T-cell (primary cell): ENCODE data around the gene NKAIN2. TPM values are rescaled to one million over a fixed set of nuclear protein-coding genes. Genes with fewer than 3 reads are reported as not detected.

Experiments
- ATAC-seq, 4 experiments: fragments of 200-7000 bp in 3 of 4; fragments of 150-1000 bp in 1 of 4; cut with Tn5 transposase; replicated peaks in 1 of 4; 1 replicate in 3 of 4; 2 replicates in 1 of 4; pipeline ENCODE4 v1.10.0; 2021; ENCODE audit warnings: moderate library complexity in 3 of 4, mild to moderate bottlenecking in 2 of 4, moderate number of reproducible peaks in 1 of 4
- CTCF ChIA-PET, 2 donors: fragments of 300-600 bp; sonication (Branson Sonifier 250); formaldehyde crosslinking; loops; one replicate each; lab custom pipeline; 2022; ENCODE audit warnings: antibody characterized with exemption in 2 of 2; lab: Charles Lee
- POLR2A ChIA-PET, 2 donors: fragments of 300-600 bp; sonication (Branson Sonifier 250); formaldehyde crosslinking; loops; one replicate each; lab custom pipeline; 2022; ENCODE audit warnings: antibody characterized with exemption in 2 of 2; lab: Charles Lee
- DNase-seq, 35 experiments: peaks; one replicate each; pipeline versions ENCODE4 v3.0.0 to v3.0.0-alpha.2; 2013 to 2023
- H3K27ac ChIP-seq: one replicate; pipeline ENCODE4 v1.5.1; 2013; ENCODE audit warnings: low read length
- H3K27me3 ChIP-seq, 2 experiments: replicated peaks in 1 of 2; 1 replicate in 1 of 2; 2 replicates in 1 of 2; pipeline versions ENCODE4 v1.6.1 to v1.7.0; 2013; ENCODE audit warnings: low read length in 1 of 2, mixed read lengths in 1 of 2; ENCODE audit not compliant: control insufficient read depth in 2 of 2, insufficient read depth in 2 of 2; ENCODE audit errors: extremely low read depth in 1 of 2
- H3K36me3 ChIP-seq, 2 donors: 1 replicate in 1 of 2; 2 replicates in 1 of 2; pipeline versions ENCODE4 v1.6.1 to v1.7.0; 2013; ENCODE audit warnings: low read length in 1 of 2; ENCODE audit not compliant: control insufficient read depth in 2 of 2, insufficient read depth in 1 of 2; ENCODE audit errors: extremely low read depth in 1 of 2
- H3K4me1 ChIP-seq, 2 experiments: 1 replicate in 1 of 2; 2 replicates in 1 of 2; pipeline versions ENCODE4 v1.6.1 to v1.7.0; 2013; ENCODE audit warnings: low read length in 2 of 2, mixed read lengths in 1 of 2; ENCODE audit not compliant: insufficient read depth in 2 of 2, control insufficient read depth in 1 of 2; ENCODE audit errors: extremely low read depth in 1 of 2
- H3K4me3 ChIP-seq, 2 donors: 1 replicate in 1 of 2; 2 replicates in 1 of 2; pipeline versions ENCODE4 v1.5.1 to v1.7.0; 2013; ENCODE audit warnings: mild to moderate bottlenecking in 2 of 2, low read length in 1 of 2, moderate library complexity in 1 of 2; ENCODE audit not compliant: control insufficient read depth in 1 of 2; ENCODE audit errors: extremely low read depth in 1 of 2
- H3K9me3 ChIP-seq: 2 replicates; pipeline ENCODE4 v1.7.0; 2013
- H3K27ac Mint-ChIP-seq, 2 donors: one replicate each; pipeline ENCODE4 v1.8.0; 2020 to 2021; ENCODE audit warnings: mild to moderate bottlenecking in 2 of 2, mixed read lengths in 2 of 2
- H3K27me3 Mint-ChIP-seq, 2 donors: one replicate each; pipeline ENCODE4 v1.8.0; 2021 to 2022; ENCODE audit warnings: mixed read lengths in 2 of 2
- H3K36me3 Mint-ChIP-seq: one replicate; pipeline ENCODE4 v1.8.0; 2021; ENCODE audit warnings: mixed read lengths
- H3K4me1 Mint-ChIP-seq, 3 donors: one replicate each; pipeline ENCODE4 v1.8.0; 2020 to 2022; ENCODE audit warnings: mixed read lengths in 3 of 3, mild to moderate bottlenecking in 1 of 3
- H3K4me3 Mint-ChIP-seq, 3 donors: one replicate each; pipeline ENCODE4 v1.8.0; 2020 to 2022; ENCODE audit warnings: mild to moderate bottlenecking in 3 of 3, mixed read lengths in 3 of 3, moderate library complexity in 3 of 3
- H3K9me3 Mint-ChIP-seq, 3 donors: one replicate each; pipeline ENCODE4 v1.8.0; 2020 to 2022; ENCODE audit warnings: mixed read lengths in 3 of 3
- WGBS: methylation state at CpG from one replicate; pipeline ENCODE4 v1.1.5; 2013; ENCODE audit warnings: missing lambda C conversion rate; ENCODE audit not compliant: insufficient coverage; 5-methylcytosine and 5-hydroxymethylcytosine counted together
- total RNA-seq, 35 experiments: library from RNA in 6 of 35; stranded (reverse) in 6 of 35; fragments of 120-200 nt in 1 of 35; gene quantifications; one replicate each; pipeline versions ENCODE4 v1.2.1 to v1.2.4 and lab custom pipeline; 2013 to 2026

NKAIN2 gene
- total RNA-seq, 5 donors from 2014 or later (not counting 1 experiment from before 2014, with no cell fraction given), result 0.13 TPM; not detected in 4

DNA sequence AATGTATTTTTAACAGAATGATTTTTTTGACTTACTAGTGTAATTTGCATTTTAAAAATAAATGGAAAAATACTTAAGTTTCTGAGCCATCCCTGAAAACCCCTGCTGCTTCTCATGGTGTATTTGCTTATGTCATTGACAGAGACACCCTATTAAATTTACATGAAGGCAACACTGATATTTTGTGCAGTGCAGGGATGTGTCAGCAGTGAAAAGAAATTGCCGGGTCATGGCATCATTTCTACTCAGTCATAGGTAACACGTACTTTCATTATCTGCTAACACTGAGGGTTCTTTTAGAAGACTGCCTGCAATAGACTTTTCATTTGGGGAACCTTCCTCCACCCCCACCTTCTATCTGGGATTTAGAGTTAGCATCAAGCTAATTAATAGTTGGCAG lies 1021.9 kb downstream of the NKAIN2 start:
- no peaks in the 10 kb centered on the region for H3K36me3 Mint-ChIP-seq
- DNase-seq (no peak), ATAC-seq (no peak)
- WGBS, result no CpG with 5 or more reads among the region's 2 CpGs
- ChIA-PET POLR2A (no interaction called here), CTCF (no interaction called here)
- H3K27ac Mint-ChIP-seq, result no peak overlapping the region
- no peaks in the 10 kb centered on the region for H3K4me1 ChIP-seq
- no peak overlapping the region for H3K4me3 ChIP-seq
- H3K27me3 ChIP-seq, result no peaks in the 10 kb centered on the region
- H3K9me3 Mint-ChIP-seq, result no peaks in the 10 kb centered on the region
- H3K27me3 Mint-ChIP-seq, result peaks cover 0 to 2% of the 10 kb centered on the region in 2 donors
- H3K4me1 Mint-ChIP-seq, result no peaks in the 10 kb centered on the region
- no peaks in the 10 kb centered on the region for H3K9me3 ChIP-seq
- H3K4me3 Mint-ChIP-seq, result no peak overlapping the region
- H3K27ac ChIP-seq, result no peak overlapping the region
- no peaks in the 10 kb centered on the region for H3K36me3 ChIP-seq

DNA sequence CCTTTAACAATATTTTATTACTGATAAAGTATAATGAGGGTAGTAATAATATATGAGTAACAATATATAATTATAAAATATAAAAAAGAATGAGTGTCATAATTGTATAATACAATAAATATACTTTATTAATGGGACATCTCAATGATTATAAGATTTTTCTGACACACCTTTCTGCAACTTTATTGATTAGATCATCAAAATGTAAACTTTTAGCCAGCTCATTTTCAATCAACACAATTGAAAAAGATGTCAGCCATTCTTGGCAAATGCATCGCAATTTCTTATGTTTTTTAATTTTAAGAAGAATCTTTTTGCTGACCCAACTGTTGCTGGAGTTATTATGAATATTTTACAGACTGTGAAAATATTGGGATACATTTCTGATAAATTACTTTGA lies 1026.2 kb downstream of the NKAIN2 start:
- no CpG with 5 or more reads among the region's 1 CpG for WGBS
- Mint-ChIP-seq H3K27ac (no peak overlapping the region), H3K4me3 (no peak overlapping the region), H3K4me1 (no peaks in the 10 kb centered on the region), H3K9me3 (no peaks in the 10 kb centered on the region), H3K36me3 (no peaks in the 10 kb centered on the region), H3K27me3 (peaks cover 4 to 6% of the 10 kb centered on the region in 2 donors)
- Histone ChIP-seq H3K27ac (no peak overlapping the region), H3K9me3 (no peaks in the 10 kb centered on the region), H3K4me3 (no peak overlapping the region), H3K27me3 (no peaks in the 10 kb centered on the region), H3K4me1 (no peaks in the 10 kb centered on the region), H3K36me3 (no peaks in the 10 kb centered on the region)
- CTCF ChIA-PET, result no interaction called here
- POLR2A ChIA-PET, result no interaction called here
- ATAC-seq (no peak), DNase-seq (no peak)

DNA sequence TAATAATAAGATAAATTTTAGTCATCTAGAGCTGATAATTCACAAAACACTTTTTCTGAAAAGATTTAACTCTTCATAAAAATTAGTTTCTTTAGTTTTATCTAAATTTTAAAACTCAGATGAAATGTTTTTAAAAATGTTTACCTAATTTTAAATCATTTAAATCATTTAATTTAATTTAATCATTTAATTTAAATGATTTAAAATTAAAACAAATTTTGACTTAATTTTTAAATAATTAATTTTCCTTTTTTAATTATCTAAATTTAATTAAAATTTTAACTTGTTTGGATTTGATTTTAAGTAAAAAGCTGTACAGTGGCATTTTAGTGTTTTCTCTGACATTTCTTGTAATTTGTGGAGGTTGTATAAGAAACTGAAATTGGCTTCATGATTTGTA lies 1026.8 kb downstream of the NKAIN2 start:
- H3K4me1 Mint-ChIP-seq, result no peaks in the 10 kb centered on the region
- peaks cover 4 to 6% of the 10 kb centered on the region in 2 donors for H3K27me3 Mint-ChIP-seq
- DNase-seq, result no peak
- H3K27ac Mint-ChIP-seq, result no peak overlapping the region
- ATAC-seq, result no peak
- Histone ChIP-seq H3K27ac (no peak overlapping the region), H3K4me3 (no peak overlapping the region), H3K27me3 (no peaks in the 10 kb centered on the region), H3K4me1 (no peaks in the 10 kb centered on the region), H3K9me3 (no peaks in the 10 kb centered on the region), H3K36me3 (no peaks in the 10 kb centered on the region)
- H3K36me3 Mint-ChIP-seq, result no peaks in the 10 kb centered on the region
- ChIA-PET CTCF (no interaction called here), POLR2A (no interaction called here)
- no peaks in the 10 kb centered on the region for H3K9me3 Mint-ChIP-seq
- no peak overlapping the region for H3K4me3 Mint-ChIP-seq

DNA sequence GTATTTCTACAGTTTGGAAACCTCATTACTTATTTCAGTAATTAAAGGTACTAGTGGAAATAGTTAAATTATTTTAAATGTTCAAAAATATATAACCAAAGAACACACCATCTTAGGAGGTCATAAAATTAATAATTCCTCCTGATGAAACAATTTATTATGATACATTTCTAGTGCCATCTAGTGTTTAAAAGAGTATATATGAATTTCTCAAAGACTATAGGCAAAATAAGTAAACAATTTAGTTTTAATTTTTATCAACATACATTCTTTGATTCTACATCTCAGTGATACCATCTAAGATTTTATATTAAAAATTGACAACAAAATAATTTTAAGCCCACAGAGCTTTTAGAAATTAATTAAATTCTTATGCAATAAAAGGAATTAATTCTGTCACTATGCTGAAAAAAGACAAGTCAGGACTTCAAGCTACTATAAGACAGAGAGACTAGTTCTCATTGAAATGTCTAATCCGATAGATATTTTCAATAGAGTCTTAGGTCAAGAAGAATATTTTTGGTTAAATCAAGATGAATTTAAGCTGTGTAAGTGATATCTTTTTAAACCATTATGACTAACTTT lies 1050.8 kb downstream of the NKAIN2 start:
- ChIA-PET POLR2A (no interaction called here), CTCF (no interaction called here)
- H3K27ac Mint-ChIP-seq, result no peak overlapping the region
- no CpG with 5 or more reads among the region's 1 CpG for WGBS
- no peaks in the 10 kb centered on the region for H3K4me1 Mint-ChIP-seq
- no peaks in the 10 kb centered on the region for H3K27me3 Mint-ChIP-seq
- Histone ChIP-seq H3K4me3 (no peak overlapping the region), H3K36me3 (no peaks in the 10 kb centered on the region), H3K9me3 (no peaks in the 10 kb centered on the region), H3K27ac (no peak overlapping the region), H3K27me3 (no peaks in the 10 kb centered on the region), H3K4me1 (no peaks in the 10 kb centered on the region)
- no peaks in the 10 kb centered on the region for H3K9me3 Mint-ChIP-seq
- H3K4me3 Mint-ChIP-seq, result no peak overlapping the region
- no peaks in the 10 kb centered on the region for H3K36me3 Mint-ChIP-seq
- DNase-seq (no peak), ATAC-seq (no peak)

DNA sequence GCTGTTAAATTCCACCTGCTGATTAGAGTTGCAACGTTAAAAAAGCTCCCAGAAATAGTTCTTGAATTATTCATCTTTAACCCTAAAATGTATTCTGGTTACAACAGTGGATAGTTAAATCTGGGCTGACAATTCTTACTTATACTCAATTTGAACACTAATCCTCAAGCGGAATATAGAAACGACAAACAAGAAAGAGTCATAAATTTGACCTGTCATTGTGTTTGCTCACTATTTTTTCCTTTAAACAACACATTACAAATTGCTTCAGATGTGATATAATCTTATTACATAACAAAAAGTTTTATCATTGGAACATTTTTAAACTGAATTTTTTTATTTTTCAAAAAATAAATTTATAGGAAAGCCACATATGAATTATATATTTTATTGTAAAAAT lies 1054.1 kb downstream of the NKAIN2 start:
- H3K27ac Mint-ChIP-seq, result no peak overlapping the region
- no CpG with 5 or more reads among the region's 3 CpGs for WGBS
- ChIA-PET POLR2A (interaction anchor here in 1 of 2 donors (0.6 kb wide), 1 partner anchor 13 kb away, joined by 4 read pairs; no protein-coding TSS in a partner anchor), CTCF (interaction anchor here in 1 of 2 donors (0.6 to 0.7 kb wide), 2 partner anchors 119 to 249 kb away, joined by 3 read pairs; no protein-coding TSS in a partner anchor)
- no peaks in the 10 kb centered on the region for H3K36me3 ChIP-seq
- H3K4me3 ChIP-seq, result no peak overlapping the region
- ATAC-seq (no peak), DNase-seq (no peak)
- no peak overlapping the region for H3K27ac ChIP-seq
- no peak overlapping the region for H3K4me3 Mint-ChIP-seq
- no peaks in the 10 kb centered on the region for H3K9me3 Mint-ChIP-seq
- H3K9me3 ChIP-seq, result no peaks in the 10 kb centered on the region
- H3K27me3 Mint-ChIP-seq, result no peaks in the 10 kb centered on the region
- no peaks in the 10 kb centered on the region for H3K4me1 Mint-ChIP-seq
- H3K36me3 Mint-ChIP-seq, result no peaks in the 10 kb centered on the region
- H3K4me1 ChIP-seq, result no peaks in the 10 kb centered on the region
- H3K27me3 ChIP-seq, result no peaks in the 10 kb centered on the region

DNA sequence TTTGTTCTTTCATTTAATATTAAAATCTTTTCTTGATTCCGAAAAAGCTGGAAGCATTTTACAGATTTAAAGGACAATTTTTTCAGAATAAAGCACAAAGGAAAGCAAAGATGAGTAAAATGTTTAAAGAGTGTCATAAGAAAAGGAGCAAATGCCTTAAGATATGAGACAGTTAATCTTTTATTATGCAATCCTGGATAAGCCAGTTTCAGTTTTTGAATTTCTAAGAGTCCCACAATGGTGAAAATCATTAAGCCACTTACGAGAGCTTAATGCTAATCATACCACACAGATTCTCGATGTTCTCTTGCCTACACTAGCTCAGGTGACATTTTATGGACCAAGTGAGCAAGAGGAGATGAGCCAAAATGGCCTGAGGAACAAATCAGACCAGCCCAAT lies 1054.9 kb downstream of the NKAIN2 start:
- no peak overlapping the region for H3K4me3 Mint-ChIP-seq
- H3K36me3 Mint-ChIP-seq, result no peaks in the 10 kb centered on the region
- H3K27ac Mint-ChIP-seq, result no peak overlapping the region
- no peak for DNase-seq
- ATAC-seq, result no peak
- no peaks in the 10 kb centered on the region for H3K9me3 Mint-ChIP-seq
- H3K4me1 ChIP-seq, result no peaks in the 10 kb centered on the region
- H3K9me3 ChIP-seq, result no peaks in the 10 kb centered on the region
- H3K27me3 Mint-ChIP-seq, result peaks cover 5% of the 10 kb centered on the region in 2 donors
- H3K4me3 ChIP-seq, result no peak overlapping the region
- ChIA-PET POLR2A (no interaction called here), CTCF (no interaction called here)
- H3K27me3 ChIP-seq, result no peaks in the 10 kb centered on the region
- 71% methylated on average over 2 of the region's 3 CpGs for WGBS
- H3K27ac ChIP-seq, result no peak overlapping the region
- no peaks in the 10 kb centered on the region for H3K36me3 ChIP-seq
- H3K4me1 Mint-ChIP-seq, result no peaks in the 10 kb centered on the region

DNA sequence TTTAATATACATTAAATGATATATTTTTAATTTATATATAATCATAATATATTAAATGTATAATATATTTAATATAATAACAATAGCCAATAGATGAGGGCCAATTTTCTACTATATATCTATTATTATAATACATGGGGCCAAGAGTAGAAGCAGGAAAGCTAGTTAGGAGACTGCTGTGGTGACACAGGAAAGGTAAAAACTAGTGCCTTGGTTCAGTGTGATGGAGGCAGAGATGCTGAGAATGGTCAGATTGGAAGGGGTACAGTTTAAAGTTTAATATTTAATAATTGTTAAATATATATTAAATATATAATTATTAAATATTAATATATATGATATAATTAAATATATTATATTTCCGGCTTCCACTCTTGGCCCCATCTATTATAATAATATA lies 1055.7 kb downstream of the NKAIN2 start:
- no peaks in the 10 kb centered on the region for H3K9me3 ChIP-seq
- no peaks in the 10 kb centered on the region for H3K4me1 ChIP-seq
- Mint-ChIP-seq H3K36me3 (no peaks in the 10 kb centered on the region), H3K27me3 (peaks cover 5% of the 10 kb centered on the region in 2 donors), H3K4me1 (no peaks in the 10 kb centered on the region), H3K27ac (no peak overlapping the region), H3K9me3 (no peaks in the 10 kb centered on the region), H3K4me3 (no peak overlapping the region)
- no peak for DNase-seq
- ATAC-seq, result no peak
- no CpG with 5 or more reads among the region's 1 CpG for WGBS
- no peaks in the 10 kb centered on the region for H3K27me3 ChIP-seq
- no peaks in the 10 kb centered on the region for H3K36me3 ChIP-seq
- H3K27ac ChIP-seq, result no peak overlapping the region
- CTCF ChIA-PET, result no interaction called here
- no peak overlapping the region for H3K4me3 ChIP-seq
- POLR2A ChIA-PET, result no interaction called here
